Activated naive CD4-positive, alpha-beta T cell treated with anti-CD3 and anti-CD28 coated beads, Interleukin-2, amount 50 U/mL, for 24 hours (primary cell): ENCODE data around the gene STX8.
"Not testable (repeated sequence)": the region's sequence is repeated elsewhere in the genome, so short reads cannot be mapped to it uniquely, and the experiment has no call there.

ENCODE experiments used
- H3K27ac Mint-ChIP-seq: one replicate; pipeline ENCODE4 v1.8.0; 2021; ENCODE audit warnings: mild to moderate bottlenecking, mixed read lengths
- H3K27me3 Mint-ChIP-seq: one replicate; pipeline ENCODE4 v1.8.0; 2021; ENCODE audit warnings: mixed read lengths
- H3K36me3 Mint-ChIP-seq: one replicate; pipeline ENCODE4 v1.8.0; 2021; ENCODE audit warnings: mixed read lengths
- H3K4me1 Mint-ChIP-seq: one replicate; pipeline ENCODE4 v1.8.0; 2021; ENCODE audit warnings: mixed read lengths
- H3K4me3 Mint-ChIP-seq: one replicate; pipeline ENCODE4 v1.8.0; 2021; ENCODE audit warnings: mild to moderate bottlenecking, mixed read lengths
- H3K9me3 Mint-ChIP-seq: one replicate; pipeline ENCODE4 v1.8.0; 2021; ENCODE audit warnings: mixed read lengths

STX8 gene

GRCh38 chr17:9568957-9569588 is 6.5 kb downstream of the STX8 start:
- peaks cover 46% of the 10 kb centered on the region for H3K4me1 Mint-ChIP-seq
- no peak overlapping the region for H3K27ac Mint-ChIP-seq
- no peak overlapping the region for H3K4me3 Mint-ChIP-seq
- no peaks in the 10 kb centered on the region for H3K27me3 Mint-ChIP-seq
- no peaks in the 10 kb centered on the region for H3K9me3 Mint-ChIP-seq
- peaks cover 13% of the 10 kb centered on the region for H3K36me3 Mint-ChIP-seq

GRCh38 chr17:9568004-9568403 is 7.6 kb downstream of the STX8 start:
- Mint-ChIP-seq H3K27me3 (no peaks in the 10 kb centered on the region), H3K4me1 (peaks cover 42% of the 10 kb centered on the region), H3K9me3 (no peaks in the 10 kb centered on the region), H3K27ac (peak overlapping the region; percentile 30), H3K36me3 (peaks cover 19% of the 10 kb centered on the region), H3K4me3 (no peak overlapping the region)

- not testable (repeated sequence) for H3K27me3 Mint-ChIP-seq, H3K9me3 Mint-ChIP-seq, H3K27ac Mint-ChIP-seq, H3K4me3 Mint-ChIP-seq
- Mint-ChIP-seq H3K36me3 (peaks cover 25% of the 10 kb centered on the region), H3K4me1 (peaks cover 45% of the 10 kb centered on the region)
These were observed 8.9 kb downstream of the STX8 start for GRCh38 chr17:9566739-9567138.

- H3K9me3 Mint-ChIP-seq = no peaks in the 10 kb centered on the region
- H3K27ac Mint-ChIP-seq = peak overlapping the region; percentile 24
- H3K4me3 Mint-ChIP-seq = peak overlapping the region; percentile 47
- H3K4me1 Mint-ChIP-seq = peaks cover 45% of the 10 kb centered on the region
- peaks cover 25% of the 10 kb centered on the region for H3K36me3 Mint-ChIP-seq
- no peaks in the 10 kb centered on the region for H3K27me3 Mint-ChIP-seq
These were observed 9.6 kb downstream of the STX8 start for GRCh38 chr17:9566067-9566466.

- no peaks in the 10 kb centered on the region for H3K27me3 Mint-ChIP-seq
- H3K4me1 Mint-ChIP-seq = peaks cover 50% of the 10 kb centered on the region
- H3K9me3 Mint-ChIP-seq = no peaks in the 10 kb centered on the region
- peak overlapping the region; percentile 56 for H3K27ac Mint-ChIP-seq
- no peak overlapping the region for H3K4me3 Mint-ChIP-seq
- peaks cover 25% of the 10 kb centered on the region for H3K36me3 Mint-ChIP-seq
These were observed 11.5 kb downstream of the STX8 start for GRCh38 chr17:9564104-9564503.

- H3K36me3 Mint-ChIP-seq = peaks cover 10% of the 10 kb centered on the region
- H3K4me3 Mint-ChIP-seq = no peak overlapping the region
- no peaks in the 10 kb centered on the region for H3K9me3 Mint-ChIP-seq
- H3K27me3 Mint-ChIP-seq = no peaks in the 10 kb centered on the region
- no peak overlapping the region for H3K27ac Mint-ChIP-seq
- H3K4me1 Mint-ChIP-seq = peaks cover 19% of the 10 kb centered on the region
These were observed 17.8 kb downstream of the STX8 start for GRCh38 chr17:9557857-9558256.

DNA sequence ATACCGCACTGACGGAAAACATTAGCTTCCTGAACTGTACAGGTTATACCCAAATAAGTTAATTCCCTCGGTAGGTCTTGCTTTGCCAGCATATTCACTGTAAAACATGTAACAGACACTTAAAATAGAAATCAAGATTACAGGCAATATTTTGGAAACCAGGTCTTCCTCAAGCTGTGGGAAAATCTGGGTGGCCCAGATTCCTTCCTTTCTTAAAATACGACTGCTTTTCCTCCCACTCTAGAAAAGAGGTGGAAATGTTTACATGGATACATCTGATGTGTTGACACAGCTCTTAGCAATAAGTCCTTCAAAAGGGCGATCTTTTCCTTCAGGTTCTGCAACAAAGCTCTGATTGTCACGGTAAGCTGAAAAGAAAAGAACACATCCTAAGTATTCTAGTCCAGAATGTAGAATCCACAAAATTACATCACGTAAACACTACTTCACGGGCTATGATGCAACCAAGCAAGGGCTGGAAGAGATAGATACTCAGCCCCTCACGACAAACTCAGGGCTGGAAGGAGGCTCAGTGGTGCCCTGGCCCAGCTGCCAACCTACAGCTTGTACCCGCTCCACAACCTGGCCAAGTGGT is 18.4 kb downstream of the STX8 start:
- Mint-ChIP-seq H3K27me3 (no peaks in the 10 kb centered on the region), H3K4me1 (peaks cover 13% of the 10 kb centered on the region), H3K27ac (no peak overlapping the region), H3K9me3 (no peaks in the 10 kb centered on the region), H3K4me3 (no peak overlapping the region), H3K36me3 (peaks cover 4% of the 10 kb centered on the region)

- not testable (repeated sequence) for H3K27ac Mint-ChIP-seq, H3K4me3 Mint-ChIP-seq, H3K4me1 Mint-ChIP-seq, H3K27me3 Mint-ChIP-seq, H3K9me3 Mint-ChIP-seq, H3K36me3 Mint-ChIP-seq
These were observed 20.9 kb downstream of the STX8 start for GRCh38 chr17:9554715-9555114.

DNA sequence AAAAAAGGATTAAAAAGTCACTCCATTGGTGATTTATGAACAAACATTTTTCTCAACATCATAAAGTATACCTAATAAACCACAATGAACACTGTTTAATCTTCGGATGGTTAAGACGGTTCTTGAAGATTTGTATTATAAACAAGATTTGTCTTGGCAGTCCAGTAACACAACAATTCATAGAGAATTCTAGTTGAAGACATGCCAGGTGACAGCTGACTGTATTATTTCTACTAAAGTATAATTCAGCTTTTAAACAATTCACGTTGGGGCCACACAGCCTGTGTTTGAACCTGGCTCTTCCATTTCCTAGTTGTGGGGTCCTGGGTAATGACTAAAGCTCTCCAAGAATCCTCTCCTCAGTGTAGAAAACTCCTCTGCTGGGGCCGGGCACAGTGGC is 22.0 kb downstream of the STX8 start:
- Mint-ChIP-seq H3K27me3 (no peaks in the 10 kb centered on the region), H3K4me3 (no peak overlapping the region), H3K4me1 (no peaks in the 10 kb centered on the region), H3K9me3 (no peaks in the 10 kb centered on the region), H3K27ac (no peak overlapping the region), H3K36me3 (peaks cover 5% of the 10 kb centered on the region)

- H3K4me1 Mint-ChIP-seq = no peaks in the 10 kb centered on the region
- H3K27ac Mint-ChIP-seq = no peak overlapping the region
- H3K27me3 Mint-ChIP-seq = no peaks in the 10 kb centered on the region
- H3K4me3 Mint-ChIP-seq = no peak overlapping the region
- no peaks in the 10 kb centered on the region for H3K9me3 Mint-ChIP-seq
- H3K36me3 Mint-ChIP-seq = peaks cover 4% of the 10 kb centered on the region
These were observed 22.4 kb downstream of the STX8 start for GRCh38 chr17:9553181-9553580.

GRCh38 chr17:9549215-9549614 is 26.4 kb downstream of the STX8 start:
- Mint-ChIP-seq H3K4me3 (no peak overlapping the region), H3K9me3 (no peaks in the 10 kb centered on the region), H3K4me1 (peaks cover 4% of the 10 kb centered on the region), H3K27ac (no peak overlapping the region), H3K27me3 (no peaks in the 10 kb centered on the region), H3K36me3 (peaks cover 9% of the 10 kb centered on the region)

DNA sequence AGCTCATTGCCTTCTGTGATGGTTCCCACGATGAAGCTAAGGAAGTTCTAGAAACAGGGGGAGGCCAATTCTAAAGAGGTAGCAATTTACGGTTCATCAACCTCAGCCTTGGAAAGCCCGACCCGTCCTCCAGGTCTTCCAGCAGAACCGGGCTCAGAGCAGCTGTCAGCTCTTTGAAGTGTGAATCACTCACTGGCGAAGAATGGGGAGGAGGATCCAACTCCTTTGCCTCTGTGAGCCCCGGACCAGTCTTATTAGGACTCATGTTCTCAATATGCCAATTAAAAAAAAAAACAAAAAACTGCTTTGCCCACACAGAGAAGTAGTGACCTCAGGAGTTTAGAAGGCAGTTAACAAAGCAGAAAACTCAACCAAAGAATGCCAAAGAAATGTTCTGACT is 31.4 kb downstream of the STX8 start:
- Mint-ChIP-seq H3K9me3 (no peaks in the 10 kb centered on the region), H3K4me1 (peaks cover 4% of the 10 kb centered on the region), H3K4me3 (no peak overlapping the region), H3K27ac (no peak overlapping the region), H3K27me3 (no peaks in the 10 kb centered on the region), H3K36me3 (peaks cover 19% of the 10 kb centered on the region)

- Mint-ChIP-seq H3K4me1 (peaks cover 4% of the 10 kb centered on the region), H3K36me3 (peaks cover 24% of the 10 kb centered on the region), H3K4me3 (no peak overlapping the region), H3K9me3 (no peaks in the 10 kb centered on the region), H3K27ac (no peak overlapping the region), H3K27me3 (no peaks in the 10 kb centered on the region)
These were observed 33.9 kb downstream of the STX8 start for GRCh38 chr17:9541718-9542117.

DNA sequence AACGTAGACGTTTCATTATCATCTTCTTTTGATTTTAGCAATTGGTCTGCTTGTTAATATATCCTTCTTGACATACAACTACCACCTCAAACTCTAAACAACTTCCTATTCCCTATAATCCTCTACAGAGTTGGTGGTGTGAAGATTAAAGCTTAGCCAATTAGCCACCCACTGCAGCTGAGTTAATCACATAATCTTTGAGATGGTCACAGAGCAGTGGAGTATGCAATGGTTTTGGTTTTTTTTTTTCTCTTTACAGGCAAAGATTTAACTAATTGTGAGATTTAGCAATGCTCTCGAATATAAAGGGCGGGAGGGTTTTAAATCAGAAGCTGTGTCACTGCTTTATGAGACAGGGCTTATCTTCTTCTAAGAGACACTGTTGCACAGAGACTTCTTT is 37.0 kb downstream of the STX8 start:
- Mint-ChIP-seq H3K36me3 (peaks cover 21% of the 10 kb centered on the region), H3K27me3 (no peaks in the 10 kb centered on the region), H3K27ac (no peak overlapping the region), H3K9me3 (no peaks in the 10 kb centered on the region), H3K4me1 (no peaks in the 10 kb centered on the region), H3K4me3 (no peak overlapping the region)

DNA sequence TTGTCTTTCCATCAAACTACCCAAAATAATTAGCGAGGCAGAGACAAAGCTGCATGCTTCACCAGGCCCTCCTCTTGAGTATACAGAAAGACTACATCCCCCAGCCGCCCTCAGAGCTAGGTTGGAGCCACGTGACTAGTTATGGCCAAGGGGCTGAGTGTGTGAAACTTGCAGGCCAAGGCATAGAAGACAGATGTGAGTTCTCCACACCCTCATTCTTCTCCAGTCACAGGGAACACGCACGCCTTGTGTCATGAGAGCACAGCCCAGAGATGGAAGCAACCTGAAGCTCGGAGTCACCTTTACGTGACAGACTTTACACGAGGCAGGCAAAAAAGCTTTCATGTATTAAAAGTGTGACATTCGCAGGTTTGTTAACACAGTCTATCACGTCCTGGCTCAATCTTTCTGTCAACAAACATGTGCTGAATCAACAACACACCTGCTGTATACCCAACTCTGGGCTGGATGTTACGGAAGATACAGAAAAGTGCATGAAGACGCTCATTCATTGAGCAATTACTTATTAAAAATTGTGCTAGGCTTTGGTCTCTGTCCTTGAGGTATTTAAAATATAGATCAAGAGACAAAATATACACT is 38.3 kb downstream of the STX8 start:
- H3K9me3 Mint-ChIP-seq = no peaks in the 10 kb centered on the region
- no peaks in the 10 kb centered on the region for H3K4me1 Mint-ChIP-seq
- peaks cover 17% of the 10 kb centered on the region for H3K36me3 Mint-ChIP-seq
- no peaks in the 10 kb centered on the region for H3K27me3 Mint-ChIP-seq
- H3K4me3 Mint-ChIP-seq = no peak overlapping the region
- H3K27ac Mint-ChIP-seq = no peak overlapping the region

GRCh38 chr17:9536061-9536460 is 39.6 kb downstream of the STX8 start:
- Mint-ChIP-seq H3K9me3 (no peaks in the 10 kb centered on the region), H3K27ac (no peak overlapping the region)

More at GRCh38 chr17:9536061-9536460, 39.6 kb downstream of the STX8 start:
- Mint-ChIP-seq H3K4me1 (no peaks in the 10 kb centered on the region), H3K36me3 (peaks cover 17% of the 10 kb centered on the region), H3K27me3 (no peaks in the 10 kb centered on the region), H3K4me3 (no peak overlapping the region)
